Ectodermal cell (in vitro differentiated cells): Measurements from ENCODE around the gene KIF26A.

Experiments used
- H3K27ac ChIP-seq: 2 replicates; pipeline ENCODE4 v1.7.0; 2013; ENCODE audit warnings: mild to moderate bottlenecking, low read depth, low read length; ENCODE audit not compliant: insufficient read depth, poor library complexity, severe bottlenecking
- H3K27me3 ChIP-seq: 2 replicates; pipeline ENCODE4 v1.7.0; 2013; ENCODE audit warnings: mild to moderate bottlenecking, low read length; ENCODE audit not compliant: insufficient read depth, control insufficient read depth, poor library complexity, severe bottlenecking
- H3K36me3 ChIP-seq: one replicate; pipeline ENCODE4 v1.7.0; 2013; ENCODE audit warnings: low read length; ENCODE audit not compliant: control insufficient read depth, insufficient read depth
- H3K4me1 ChIP-seq: one replicate; pipeline ENCODE4 v1.7.0; 2013; ENCODE audit warnings: low read length; ENCODE audit not compliant: control insufficient read depth, insufficient read depth
- H3K4me3 ChIP-seq: 2 replicates; pipeline ENCODE4 v1.7.0; 2013; ENCODE audit warnings: low read depth, low read length, control low read depth; ENCODE audit not compliant: insufficient read depth
- H3K9me3 ChIP-seq: 2 replicates; pipeline ENCODE4 v1.7.0; 2013; ENCODE audit warnings: mild to moderate bottlenecking, low read length, moderate library complexity; ENCODE audit not compliant: control insufficient read depth
- WGBS, 2 experiments: methylation state at CpG; one replicate each; pipeline ENCODE4 v1.1.7; 2013; ENCODE audit warnings: missing lambda C conversion rate in 2 of 2; 5-methylcytosine and 5-hydroxymethylcytosine counted together

Gene KIF26A

GRCh38 chr14:104217486-104218360 is 79.3 kb downstream of the KIF26A start:
- no peaks in the 10 kb centered on the region for H3K9me3 ChIP-seq
- 91 to 92% methylated on average over 19 to 20 of the region's 21 CpGs for WGBS, 2 experiments
- peaks cover 18% of the 10 kb centered on the region for H3K4me1 ChIP-seq
- no peaks in the 10 kb centered on the region for H3K36me3 ChIP-seq
- no peak overlapping the region for H3K4me3 ChIP-seq
- H3K27ac ChIP-seq, result no peak overlapping the region
- H3K27me3 ChIP-seq, result no peaks in the 10 kb centered on the region

- WGBS, 2 experiments, result 86% methylated on average over 22 of the region's 22 CpGs
- Histone ChIP-seq H3K4me1 (peaks cover 25% of the 10 kb centered on the region), H3K4me3 (no peak overlapping the region), H3K27ac (no peak overlapping the region), H3K36me3 (no peaks in the 10 kb centered on the region), H3K27me3 (no peaks in the 10 kb centered on the region), H3K9me3 (no peaks in the 10 kb centered on the region)
Observed at GRCh38 chr14:104218361-104219180, 80.2 kb downstream of the KIF26A start.

GRCh38 chr14:104219731-104220214 is 81.4 kb downstream of the KIF26A start:
- WGBS, 2 experiments, result 75 to 76% methylated on average over 22 of the region's 22 CpGs
- Histone ChIP-seq H3K4me3 (no peak overlapping the region), H3K9me3 (no peaks in the 10 kb centered on the region), H3K27ac (no peak overlapping the region), H3K4me1 (peaks cover 29% of the 10 kb centered on the region), H3K27me3 (no peaks in the 10 kb centered on the region), H3K36me3 (no peaks in the 10 kb centered on the region)

- Histone ChIP-seq H3K27ac (no peak overlapping the region), H3K9me3 (no peaks in the 10 kb centered on the region), H3K27me3 (no peaks in the 10 kb centered on the region), H3K36me3 (no peaks in the 10 kb centered on the region), H3K4me3 (no peak overlapping the region), H3K4me1 (peaks cover 29% of the 10 kb centered on the region)
- WGBS, 2 experiments, result 86% methylated on average over 40 of the region's 40 CpGs
Observed at GRCh38 chr14:104220215-104221070, 82.1 kb downstream of the KIF26A start.

- Histone ChIP-seq H3K9me3 (no peaks in the 10 kb centered on the region), H3K27me3 (no peaks in the 10 kb centered on the region), H3K4me3 (no peak overlapping the region), H3K27ac (no peak overlapping the region), H3K36me3 (no peaks in the 10 kb centered on the region), H3K4me1 (peaks cover 29% of the 10 kb centered on the region)
- WGBS, 2 experiments, result 92 to 94% methylated on average over 14 of the region's 14 CpGs
Observed at GRCh38 chr14:104221071-104221625, 82.8 kb downstream of the KIF26A start.

- Histone ChIP-seq H3K9me3 (no peaks in the 10 kb centered on the region), H3K36me3 (no peaks in the 10 kb centered on the region), H3K27ac (no peak overlapping the region), H3K4me3 (no peak overlapping the region), H3K4me1 (peaks cover 29% of the 10 kb centered on the region), H3K27me3 (no peaks in the 10 kb centered on the region)
- WGBS, 2 experiments, result 94 to 95% methylated on average over 21 of the region's 21 CpGs
Observed at GRCh38 chr14:104221636-104222369, 83.4 kb downstream of the KIF26A start.

GRCh38 chr14:104222396-104223036 is 84.1 kb downstream of the KIF26A start:
- H3K4me1 ChIP-seq, result peaks cover 29% of the 10 kb centered on the region
- no peak overlapping the region for H3K4me3 ChIP-seq
- H3K9me3 ChIP-seq, result no peaks in the 10 kb centered on the region
- H3K36me3 ChIP-seq, result no peaks in the 10 kb centered on the region
- 91 to 92% methylated on average over 11 of the region's 11 CpGs for WGBS, 2 experiments
- H3K27ac ChIP-seq, result no peak overlapping the region
- no peaks in the 10 kb centered on the region for H3K27me3 ChIP-seq

GRCh38 chr14:104223101-104224041 is 85.0 kb downstream of the KIF26A start:
- H3K36me3 ChIP-seq, result no peaks in the 10 kb centered on the region
- H3K9me3 ChIP-seq, result no peaks in the 10 kb centered on the region
- no peak overlapping the region for H3K27ac ChIP-seq
- peaks cover 29% of the 10 kb centered on the region for H3K4me1 ChIP-seq
- 71 to 72% methylated on average over 40 to 41 of the region's 41 CpGs for WGBS, 2 experiments
- H3K27me3 ChIP-seq, result no peaks in the 10 kb centered on the region
- no peak overlapping the region for H3K4me3 ChIP-seq
